GM19455 (cell line): Measurements from ENCODE around the gene ATP13A5.

ENCODE experiments used
- ATAC-seq: cut with Tn5 transposase; IDR thresholded peaks from one replicate; pipeline ENCODE4 v1.9.1; 2021; ENCODE audit not compliant: unreplicated experiment

ATP13A5 gene

GRCh38 chr3:193347521-193348501 is 30.7 kb downstream of the ATP13A5 start:
- ATAC-seq: peak; percentile 62

- ATAC-seq: no peak
These were observed 32.3 kb downstream of the ATP13A5 start for GRCh38 chr3:193346259-193346658.

GRCh38 chr3:193345431-193345830 is 33.1 kb downstream of the ATP13A5 start:
- ATAC-seq: no peak

- ATAC-seq: no peak
These were observed 34.1 kb downstream of the ATP13A5 start for GRCh38 chr3:193344486-193344885.

GRCh38 chr3:193343726-193344222 is 34.8 kb downstream of the ATP13A5 start:
- no peak for ATAC-seq

GRCh38 chr3:193342551-193342950 is 36.0 kb downstream of the ATP13A5 start:
- ATAC-seq: no peak

- no peak for ATAC-seq
These were observed 43.5 kb downstream of the ATP13A5 start for GRCh38 chr3:193335031-193335430.

- ATAC-seq: no peak
These were observed 45.3 kb downstream of the ATP13A5 start for GRCh38 chr3:193333229-193333628.

- no peak for ATAC-seq
These were observed 47.9 kb downstream of the ATP13A5 start for GRCh38 chr3:193330555-193331204.

GRCh38 chr3:193317682-193318300 is 60.8 kb downstream of the ATP13A5 start:
- ATAC-seq: no peak

GRCh38 chr3:193314161-193314560 is 64.4 kb downstream of the ATP13A5 start:
- ATAC-seq: no peak

GRCh38 chr3:193313061-193313958 is 65.2 kb downstream of the ATP13A5 start:
- no peak for ATAC-seq

- no peak for ATAC-seq
These were observed 67.4 kb downstream of the ATP13A5 start for GRCh38 chr3:193310914-193311723.

GRCh38 chr3:193305356-193305755 is 73.2 kb downstream of the ATP13A5 start:
- no peak for ATAC-seq

GRCh38 chr3:193301433-193301832 is 77.1 kb downstream of the ATP13A5 start:
- no peak for ATAC-seq

GRCh38 chr3:193297421-193297820 is 81.1 kb downstream of the ATP13A5 start:
- no peak for ATAC-seq

- ATAC-seq: no peak
These were observed 82.6 kb downstream of the ATP13A5 start for GRCh38 chr3:193295985-193296384.

GRCh38 chr3:193292386-193292785 is 86.2 kb downstream of the ATP13A5 start:
- ATAC-seq: no peak

- ATAC-seq: no peak
These were observed 107.3 kb downstream of the ATP13A5 start for GRCh38 chr3:193271101-193271840.
